Central memory CD8-positive, alpha-beta T cell (primary cell): ENCODE results near the gene WDSUB1.

ENCODE experiments used
- ATAC-seq: fragments of 150-1000 bp; cut with Tn5 transposase; replicated peaks from 2 replicates; pipeline ENCODE4 v1.10.0; 2022; ENCODE audit warnings: mild to moderate bottlenecking, moderate FRiP score, moderate number of reproducible peaks; ENCODE audit not compliant: poor library complexity, severe bottlenecking; ENCODE audit errors: extremely low read depth
- DNase-seq, 2 donors: peaks; one replicate each; pipeline ENCODE4 v3.0.0; 2021; ENCODE audit warnings: low spot score in 2 of 2
- H3K27ac Mint-ChIP-seq: one replicate; pipeline ENCODE4 v1.8.0; 2022; ENCODE audit warnings: low read depth, mild to moderate bottlenecking, moderate library complexity, mixed read lengths
- H3K27me3 Mint-ChIP-seq: one replicate; pipeline ENCODE4 v1.8.0; 2022; ENCODE audit warnings: mixed read lengths
- H3K36me3 Mint-ChIP-seq: one replicate; pipeline ENCODE4 v1.8.0; 2022; ENCODE audit warnings: mild to moderate bottlenecking, moderate library complexity, mixed read lengths; ENCODE audit not compliant: insufficient read depth
- H3K4me1 Mint-ChIP-seq: one replicate; pipeline ENCODE4 v1.8.0; 2022; ENCODE audit warnings: mixed read lengths
- H3K4me3 Mint-ChIP-seq: one replicate; pipeline ENCODE4 v1.8.0; 2022; ENCODE audit warnings: mild to moderate bottlenecking, moderate library complexity, mixed read lengths
- H3K9me3 Mint-ChIP-seq: one replicate; pipeline ENCODE4 v1.8.0; 2022; ENCODE audit warnings: mixed read lengths

WDSUB1 gene

DNA sequence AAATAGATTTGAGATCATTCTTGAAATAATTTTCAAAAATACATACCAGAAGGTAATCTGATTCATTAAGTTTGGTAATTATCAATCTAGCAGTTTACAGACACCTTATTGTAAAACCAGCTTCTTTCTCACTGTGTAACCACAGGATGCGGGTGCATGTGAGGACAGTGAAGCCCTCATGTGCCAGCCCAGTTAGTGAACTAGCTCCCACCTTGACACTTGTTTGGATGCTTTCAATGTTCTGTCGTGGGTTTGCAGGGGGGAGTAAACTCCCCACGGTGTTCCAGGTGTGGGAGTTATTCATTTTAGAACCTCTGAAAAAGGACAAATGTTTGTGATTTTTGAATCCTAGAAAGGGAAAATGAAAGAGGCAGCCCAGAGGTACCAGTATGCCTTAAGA lies 59.0 kb downstream of the WDSUB1 start:
- Mint-ChIP-seq H3K4me1 (peaks cover 49% of the 10 kb centered on the region), H3K9me3 (no peaks in the 10 kb centered on the region), H3K4me3 (peak overlapping the region; percentile 36), H3K27ac (peak overlapping the region; percentile 13), H3K27me3 (no peaks in the 10 kb centered on the region), H3K36me3 (no peaks in the 10 kb centered on the region)
- peak; percentile 81 for ATAC-seq
- DNase-seq, result no peak

DNA sequence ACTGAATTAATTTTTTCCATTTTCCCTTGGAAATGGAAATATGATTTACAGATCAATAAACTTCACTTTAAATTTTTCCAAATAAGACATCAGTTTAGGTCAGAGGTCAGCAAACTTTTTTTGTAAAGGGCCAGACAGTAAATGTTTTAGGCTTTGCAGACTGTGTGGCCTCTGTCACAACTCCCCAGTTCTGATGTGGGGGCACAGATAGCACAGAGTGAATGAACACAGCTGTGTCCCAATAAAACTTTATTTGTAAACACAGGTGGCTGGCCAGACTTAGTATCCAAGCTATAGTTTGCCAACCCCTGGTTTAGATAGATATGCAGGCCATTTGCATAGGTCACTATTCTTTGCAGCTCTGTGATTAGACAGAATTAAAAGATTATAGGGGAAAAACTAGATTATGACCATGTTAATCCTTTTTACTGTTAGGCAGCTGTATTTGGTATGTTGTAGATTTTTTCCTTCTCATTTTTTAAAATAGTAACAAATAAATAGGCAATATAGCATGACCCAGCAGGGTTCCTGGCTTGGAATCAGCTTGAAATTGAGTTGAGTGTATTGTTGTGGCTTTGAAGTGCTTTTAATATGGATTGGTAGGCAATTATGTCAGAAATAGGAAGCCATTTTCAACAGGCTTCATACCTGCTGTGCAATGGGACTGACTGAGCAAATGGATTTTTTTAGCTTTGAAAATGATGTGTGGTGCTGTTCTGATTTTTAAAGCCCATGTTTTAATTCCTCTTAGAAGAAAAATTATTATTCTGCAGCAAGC lies 59.7 kb downstream of the WDSUB1 start:
- H3K27me3 Mint-ChIP-seq, result no peaks in the 10 kb centered on the region
- no peaks in the 10 kb centered on the region for H3K9me3 Mint-ChIP-seq
- ATAC-seq (no peak), DNase-seq (no peak)
- no peak overlapping the region for H3K4me3 Mint-ChIP-seq
- H3K4me1 Mint-ChIP-seq, result peaks cover 49% of the 10 kb centered on the region
- H3K27ac Mint-ChIP-seq, result peak overlapping the region; percentile 52
- no peaks in the 10 kb centered on the region for H3K36me3 Mint-ChIP-seq

DNA sequence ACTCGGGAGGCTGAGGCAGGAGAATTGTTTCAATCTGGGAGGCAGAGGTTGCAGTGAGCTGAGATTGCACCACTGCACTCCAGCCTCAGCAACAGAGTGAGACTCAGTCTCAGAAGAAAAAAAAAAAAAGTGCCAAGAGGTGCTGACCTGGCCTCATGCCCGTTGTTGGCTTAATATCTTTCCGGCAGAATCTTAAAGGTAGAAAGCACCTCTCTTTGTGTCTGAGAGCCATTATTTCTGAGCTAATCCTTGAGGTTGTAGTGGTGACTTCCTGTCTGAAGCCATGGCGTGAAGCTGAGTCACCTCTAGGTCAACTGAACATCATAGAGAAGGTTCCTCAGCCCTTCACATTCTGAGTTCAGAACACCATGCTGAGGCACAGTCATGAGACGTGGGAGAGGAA lies 60.4 kb downstream of the WDSUB1 start:
- Mint-ChIP-seq H3K36me3 (no peaks in the 10 kb centered on the region), H3K27me3 (no peaks in the 10 kb centered on the region), H3K9me3 (no peaks in the 10 kb centered on the region), H3K27ac (peak overlapping the region; percentile 52), H3K4me3 (peak overlapping the region; percentile 6), H3K4me1 (peaks cover 49% of the 10 kb centered on the region)
- DNase-seq (no peak), ATAC-seq (peak; percentile 67)

DNA sequence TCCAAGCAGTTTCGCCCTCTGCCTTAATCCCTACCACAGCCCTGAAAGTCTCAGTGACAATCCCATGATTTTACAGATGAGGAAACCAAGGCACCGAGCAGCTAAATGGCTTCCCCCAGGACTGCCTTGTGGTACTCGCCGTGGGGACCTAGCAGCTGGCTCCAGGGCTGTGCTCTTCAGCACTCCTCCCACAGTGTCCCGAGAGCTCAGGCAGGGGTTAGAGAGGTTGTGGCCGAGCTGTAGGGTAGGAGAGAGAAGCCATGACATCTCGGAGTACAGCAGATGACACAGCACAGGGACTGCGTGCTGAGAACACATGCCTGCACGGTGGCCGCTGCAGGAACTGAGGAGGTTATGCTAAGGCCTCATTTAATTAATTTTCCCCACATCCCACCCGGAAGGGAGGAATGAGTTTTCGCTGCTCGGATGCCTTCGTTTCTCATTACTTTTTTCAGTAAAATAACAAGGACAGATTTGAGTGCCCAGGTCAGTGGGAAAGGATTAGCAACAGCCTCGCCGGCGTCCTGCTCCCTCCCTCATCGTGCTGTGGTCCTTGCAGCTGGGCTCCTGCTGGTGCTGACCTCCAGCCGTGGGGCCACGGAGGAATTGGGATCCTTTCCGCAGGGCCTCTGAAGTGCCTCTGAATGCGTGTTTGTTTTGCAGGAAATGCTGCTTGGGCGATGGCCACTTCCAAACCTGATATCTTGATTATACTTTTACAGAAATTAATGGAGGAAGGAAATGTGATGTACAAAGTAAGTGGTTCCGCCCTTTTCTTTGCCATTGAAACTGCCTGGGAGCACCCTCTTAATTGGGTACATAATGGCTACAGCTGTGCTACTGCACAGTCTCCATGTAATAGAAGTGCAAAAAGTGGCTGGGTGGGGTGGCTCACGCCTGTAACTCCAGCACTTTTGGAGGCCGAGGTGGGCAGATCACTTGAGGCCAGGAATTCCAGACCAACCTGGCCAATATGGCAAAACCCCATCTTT lies 61.2 kb downstream of the WDSUB1 start:
- H3K4me3 Mint-ChIP-seq, result peak overlapping the region; percentile 36

DNA sequence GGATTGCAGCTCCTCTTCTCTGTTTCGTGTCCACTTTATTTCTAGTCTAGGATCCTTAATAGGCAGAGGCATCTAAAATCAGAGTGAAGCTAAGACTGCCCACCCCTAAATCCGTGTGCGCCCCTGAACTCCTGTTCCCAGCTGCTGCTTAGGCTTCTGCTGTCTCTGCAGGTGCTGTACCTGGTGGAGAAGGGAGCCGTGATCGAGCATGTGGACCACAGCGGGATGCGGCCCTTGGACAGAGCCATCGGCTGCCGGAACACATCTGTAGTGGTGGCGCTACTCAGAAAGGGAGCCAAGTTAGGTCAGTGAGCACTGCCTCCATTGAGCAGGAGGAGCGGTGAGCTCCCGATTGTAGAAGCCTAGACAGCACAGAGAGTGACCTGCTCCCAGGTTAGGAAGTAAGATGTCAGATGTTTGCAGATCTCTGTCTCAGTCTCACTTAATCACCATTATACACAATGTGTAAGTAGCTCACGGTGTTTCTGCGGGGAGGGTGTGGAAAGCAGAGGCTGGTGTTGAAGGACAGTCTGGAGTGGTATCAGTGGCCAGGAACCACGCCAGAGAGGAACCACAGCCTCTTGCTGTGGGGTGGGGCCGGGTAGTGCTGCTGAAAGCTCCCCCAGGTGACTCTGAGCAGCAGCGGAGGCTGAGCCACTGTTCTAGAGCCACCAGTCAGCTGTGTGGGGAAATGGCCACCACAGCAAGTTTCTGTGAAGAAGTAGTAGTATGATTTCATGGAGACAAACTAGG lies 62.3 kb downstream of the WDSUB1 start:
- Mint-ChIP-seq H3K4me1 (peaks cover 49% of the 10 kb centered on the region), H3K9me3 (no peaks in the 10 kb centered on the region), H3K27me3 (no peaks in the 10 kb centered on the region), H3K4me3 (no peak overlapping the region), H3K27ac (peak overlapping the region; percentile 72), H3K36me3 (no peaks in the 10 kb centered on the region)
- ATAC-seq (no peak), DNase-seq (no peak)

More for the DNA sequence above, 61.2 kb downstream of the WDSUB1 start:
- no peak for ATAC-seq
- H3K9me3 Mint-ChIP-seq, result no peaks in the 10 kb centered on the region
- peak overlapping the region; percentile 52 for H3K27ac Mint-ChIP-seq
- no peaks in the 10 kb centered on the region for H3K27me3 Mint-ChIP-seq
- DNase-seq, result no peak
- H3K36me3 Mint-ChIP-seq, result no peaks in the 10 kb centered on the region
- H3K4me1 Mint-ChIP-seq, result peaks cover 49% of the 10 kb centered on the region

DNA sequence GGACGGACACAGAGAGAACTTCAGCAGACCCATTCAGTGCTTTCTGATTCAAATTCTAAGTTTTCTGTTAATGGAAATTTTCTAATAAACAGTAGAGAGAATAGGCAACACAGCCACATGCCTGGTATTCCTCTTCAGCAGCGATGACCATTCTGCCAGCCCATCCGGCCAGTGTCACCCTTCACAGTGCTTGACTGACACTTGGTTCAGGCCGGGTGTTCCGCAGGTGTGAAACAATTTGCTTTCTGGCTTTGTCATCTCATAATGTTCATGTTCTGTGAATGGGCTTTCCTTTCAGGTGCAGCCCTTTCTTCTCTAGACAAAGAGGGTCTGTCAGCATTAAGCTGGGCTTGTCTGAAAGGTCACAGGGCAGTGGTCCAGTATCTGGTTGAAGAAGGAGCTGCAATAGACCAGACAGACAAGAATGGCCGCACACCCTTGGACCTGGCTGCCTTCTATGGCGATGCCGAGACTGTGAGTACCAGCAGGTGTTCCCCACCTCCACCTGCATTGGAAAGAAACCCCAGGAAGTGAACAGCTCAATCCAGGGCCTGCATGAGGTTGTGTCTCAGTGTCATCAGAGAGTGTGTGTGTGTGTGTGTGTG lies 67.0 kb downstream of the WDSUB1 start:
- H3K36me3 Mint-ChIP-seq, result no peaks in the 10 kb centered on the region
- H3K9me3 Mint-ChIP-seq, result no peaks in the 10 kb centered on the region
- H3K4me1 Mint-ChIP-seq, result peaks cover 18% of the 10 kb centered on the region
- no peaks in the 10 kb centered on the region for H3K27me3 Mint-ChIP-seq
- no peak overlapping the region for H3K4me3 Mint-ChIP-seq
- DNase-seq (no peak), ATAC-seq (no peak)
- H3K27ac Mint-ChIP-seq, result no peak overlapping the region

DNA sequence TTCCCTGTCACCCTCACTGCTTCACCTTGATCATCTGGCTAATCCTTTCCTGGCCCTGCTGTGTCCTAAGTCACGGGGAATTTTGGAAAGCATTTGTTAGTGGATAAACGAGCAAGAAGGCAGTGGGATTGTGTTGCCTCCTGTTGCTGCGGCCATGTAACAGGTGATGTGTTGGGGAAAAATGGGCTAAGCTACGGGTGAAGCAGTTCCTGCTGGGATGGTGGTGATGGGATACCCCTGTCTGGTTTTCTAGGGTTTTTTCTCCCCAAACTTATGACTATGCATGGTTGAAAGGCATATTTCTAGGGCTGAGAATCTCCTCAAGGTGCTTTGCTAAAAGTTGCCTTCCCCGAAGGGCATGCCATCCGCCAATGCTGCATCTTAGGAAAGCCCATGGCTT lies 68.1 kb downstream of the WDSUB1 start:
- H3K9me3 Mint-ChIP-seq, result no peaks in the 10 kb centered on the region
- no peak overlapping the region for H3K27ac Mint-ChIP-seq
- H3K27me3 Mint-ChIP-seq, result no peaks in the 10 kb centered on the region
- DNase-seq (no peak), ATAC-seq (no peak)
- H3K4me1 Mint-ChIP-seq, result peaks cover 7% of the 10 kb centered on the region
- no peaks in the 10 kb centered on the region for H3K36me3 Mint-ChIP-seq
- H3K4me3 Mint-ChIP-seq, result no peak overlapping the region

DNA sequence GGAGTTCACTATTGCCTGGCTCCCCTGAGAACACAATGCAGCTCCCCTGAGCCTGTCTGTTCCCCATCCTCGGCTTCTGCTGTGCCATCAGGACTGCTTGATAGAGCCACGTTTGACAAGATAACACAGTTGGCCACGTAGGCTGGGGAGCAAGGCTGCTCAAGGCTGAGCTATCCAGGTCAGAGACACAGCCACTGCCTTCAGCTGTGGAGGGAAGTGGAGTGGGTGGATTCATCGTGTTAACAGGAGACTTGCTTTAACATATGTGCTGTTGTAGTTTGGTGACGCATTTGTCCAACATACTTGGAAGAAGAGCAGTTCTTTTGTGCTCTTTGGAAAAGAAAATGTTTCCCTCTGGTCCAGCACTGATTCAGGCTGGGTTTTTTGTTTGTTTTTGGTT lies 68.8 kb downstream of the WDSUB1 start:
- Mint-ChIP-seq H3K4me1 (peaks cover 5% of the 10 kb centered on the region), H3K27ac (no peak overlapping the region), H3K4me3 (no peak overlapping the region), H3K9me3 (no peaks in the 10 kb centered on the region), H3K27me3 (no peaks in the 10 kb centered on the region), H3K36me3 (no peaks in the 10 kb centered on the region)
- ATAC-seq (no peak), DNase-seq (no peak)

DNA sequence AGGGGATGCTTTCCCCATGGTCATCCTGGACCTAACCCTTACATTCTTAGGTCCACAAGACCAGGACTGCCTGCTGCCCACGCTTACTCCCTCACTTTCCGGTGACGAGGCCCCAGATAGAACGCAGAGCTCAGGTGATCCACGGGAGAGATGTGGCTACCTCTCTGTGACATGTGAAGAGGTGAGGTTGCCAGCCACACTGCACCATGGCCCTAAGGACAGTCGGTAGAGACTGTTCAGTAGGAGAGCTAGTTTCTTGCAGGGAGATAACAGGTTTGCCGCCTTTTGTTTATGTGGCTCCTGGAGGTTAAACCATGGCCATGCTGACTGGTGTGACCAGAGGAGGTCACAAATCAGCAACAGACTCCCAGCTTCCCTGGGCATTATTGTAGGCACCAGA lies 71.4 kb downstream of the WDSUB1 start:
- H3K4me1 Mint-ChIP-seq, result peaks cover 21% of the 10 kb centered on the region
- no peaks in the 10 kb centered on the region for H3K27me3 Mint-ChIP-seq
- no peaks in the 10 kb centered on the region for H3K9me3 Mint-ChIP-seq
- H3K4me3 Mint-ChIP-seq, result no peak overlapping the region
- DNase-seq (no peak), ATAC-seq (no peak)
- no peaks in the 10 kb centered on the region for H3K36me3 Mint-ChIP-seq
- no peak overlapping the region for H3K27ac Mint-ChIP-seq

DNA sequence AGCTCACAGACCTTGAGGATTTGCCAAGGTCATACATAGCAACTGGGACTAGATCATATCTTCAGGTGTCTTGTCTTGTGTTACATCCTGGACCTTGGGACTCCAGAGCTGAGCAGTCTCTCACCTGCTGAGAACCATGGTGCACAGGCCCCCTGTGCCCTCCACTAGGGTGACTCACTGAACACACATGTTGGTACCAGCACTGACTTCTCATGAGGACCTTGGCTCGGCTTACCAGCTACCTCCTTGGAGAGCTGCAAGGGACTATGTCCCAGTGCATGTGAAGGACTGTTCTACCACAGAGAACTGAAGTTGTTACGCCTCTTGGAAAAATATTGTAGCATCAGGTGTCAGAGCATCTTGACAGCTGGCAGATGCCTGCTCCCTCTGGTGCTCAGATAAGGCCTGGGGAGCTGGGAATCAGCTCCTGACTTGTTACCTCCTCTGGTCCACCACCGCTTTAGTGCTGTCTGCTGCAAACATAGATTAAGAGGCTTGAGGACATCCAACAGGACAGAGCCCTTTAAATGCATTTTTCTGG lies 72.1 kb downstream of the WDSUB1 start:
- DNase-seq, result no peak
- Mint-ChIP-seq H3K27me3 (no peaks in the 10 kb centered on the region), H3K4me1 (peaks cover 28% of the 10 kb centered on the region), H3K27ac (no peak overlapping the region), H3K9me3 (no peaks in the 10 kb centered on the region), H3K36me3 (no peaks in the 10 kb centered on the region), H3K4me3 (no peak overlapping the region)
- ATAC-seq, result no peak

DNA sequence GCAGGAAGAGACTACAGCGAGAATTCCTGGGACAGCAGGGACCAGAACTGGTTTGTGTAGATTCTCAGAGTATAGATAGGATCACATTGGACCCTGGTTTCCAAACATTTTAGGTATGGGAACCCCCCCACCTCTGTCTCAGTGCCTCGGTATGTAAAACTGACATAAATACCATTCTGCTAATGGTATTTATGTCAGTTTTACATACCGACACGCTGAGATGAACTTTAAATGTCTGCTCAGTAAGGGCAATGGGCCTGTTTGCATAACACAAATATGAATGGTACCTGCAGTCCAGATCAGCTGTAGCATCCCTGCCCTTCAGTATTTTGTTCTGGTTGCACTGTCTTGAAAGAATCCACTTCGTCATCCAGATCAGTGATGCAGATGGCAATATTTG lies 73.2 kb downstream of the WDSUB1 start:
- ATAC-seq, result no peak
- Mint-ChIP-seq H3K36me3 (peaks cover 2% of the 10 kb centered on the region), H3K9me3 (no peaks in the 10 kb centered on the region), H3K27ac (no peak overlapping the region), H3K4me3 (no peak overlapping the region), H3K27me3 (no peaks in the 10 kb centered on the region), H3K4me1 (peaks cover 31% of the 10 kb centered on the region)
- DNase-seq, result no peak
